Lower leg skin (tissue), 4 donors: ENCODE results near the gene FAM135A. TPM values are rescaled to one million over a fixed set of nuclear protein-coding genes. Genes with fewer than 3 reads are reported as not detected.

Experiments used
- DNase-seq, 2 donors: peaks; one replicate each; pipeline ENCODE4 v3.0.0-alpha.2; 2019; ENCODE audit warnings: low spot score in 2 of 2
- H3K4me3 ChIP-seq: fragments of 200-600 bp; sonication (generic); 2 replicates; pipeline ENCODE4 v1.5.1; 2017; ENCODE audit warnings: mild to moderate bottlenecking, low read depth; ENCODE audit not compliant: poor library complexity, severe bottlenecking
- POLR2A ChIP-seq, 2 donors: fragments of 450-650 bp; IDR thresholded peaks; one replicate each; pipeline ENCODE4 v1.6.1; 2016 to 2017; ENCODE audit warnings: antibody characterized with exemption in 2 of 2, mild to moderate bottlenecking in 1 of 2, moderate library complexity in 1 of 2
- WGBS, 2 donors: methylation state at CpG; one replicate each; pipeline ENCODE4 v1.1.5; 2018; 5-methylcytosine and 5-hydroxymethylcytosine counted together
- intact Hi-C: fragments of 100-400 bp; cut with DNase I; formaldehyde crosslinking; loops from one replicate; pipeline ENCODE4 v1.15.0; 2023; ENCODE audit warnings: low total_unique reads
- total RNA-seq, 4 donors: library from RNA; depleted of rRNA; stranded (reverse); fragments of >200 nt; gene quantifications; one replicate each; pipeline ENCODE4 v1.1.0, GENCODE V29; 2016
- TF ChIP-seq, protein P1 (sequence below), 3 donors: fragments of 450-650 bp; IDR thresholded peaks; one replicate each; pipeline ENCODE4 v1.5.1; 2016; ENCODE audit warnings: antibody characterized with exemption in 3 of 3, mild to moderate bottlenecking in 3 of 3, moderate library complexity in 2 of 3

The FAM135A gene
- total RNA-seq, 4 donors from 2014 or later: 77.1 to 105 (median 80.5) TPM

DNA sequence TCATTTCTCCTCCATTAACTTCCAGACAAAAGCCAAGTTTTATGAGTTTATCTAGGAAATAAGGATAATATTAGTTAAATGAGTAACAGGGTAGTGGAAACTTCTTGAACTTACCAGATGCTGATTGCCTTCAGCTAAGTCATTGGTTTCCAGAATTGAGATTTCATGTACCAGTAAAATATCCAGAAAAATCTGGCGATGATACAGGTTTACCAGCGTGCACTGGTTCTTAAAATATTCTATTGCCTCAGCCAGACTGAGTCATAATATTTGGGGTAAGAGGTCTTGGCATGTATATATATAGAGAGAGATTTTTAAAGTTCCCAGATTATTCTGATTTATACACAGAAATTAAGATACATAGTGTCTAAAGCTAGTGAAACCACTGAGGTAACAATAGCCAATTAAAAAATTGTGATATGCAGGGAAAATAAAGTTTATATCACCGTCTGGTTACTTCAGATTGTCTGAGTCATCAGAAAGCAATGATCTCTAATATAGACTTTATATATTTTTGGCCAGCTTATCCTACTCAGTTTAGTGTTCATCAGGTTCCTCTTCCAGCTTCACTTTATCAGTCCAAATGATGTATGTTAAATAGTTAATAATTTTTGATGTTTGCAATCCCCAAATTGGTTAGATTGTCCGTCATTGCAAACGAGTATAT, 113.9 kb downstream of the FAM135A start:
- TF ChIP-seq POLR2A (IDR thresholded peaks at IDR 0.05): no peak
- TF ChIP-seq, protein P1, sequence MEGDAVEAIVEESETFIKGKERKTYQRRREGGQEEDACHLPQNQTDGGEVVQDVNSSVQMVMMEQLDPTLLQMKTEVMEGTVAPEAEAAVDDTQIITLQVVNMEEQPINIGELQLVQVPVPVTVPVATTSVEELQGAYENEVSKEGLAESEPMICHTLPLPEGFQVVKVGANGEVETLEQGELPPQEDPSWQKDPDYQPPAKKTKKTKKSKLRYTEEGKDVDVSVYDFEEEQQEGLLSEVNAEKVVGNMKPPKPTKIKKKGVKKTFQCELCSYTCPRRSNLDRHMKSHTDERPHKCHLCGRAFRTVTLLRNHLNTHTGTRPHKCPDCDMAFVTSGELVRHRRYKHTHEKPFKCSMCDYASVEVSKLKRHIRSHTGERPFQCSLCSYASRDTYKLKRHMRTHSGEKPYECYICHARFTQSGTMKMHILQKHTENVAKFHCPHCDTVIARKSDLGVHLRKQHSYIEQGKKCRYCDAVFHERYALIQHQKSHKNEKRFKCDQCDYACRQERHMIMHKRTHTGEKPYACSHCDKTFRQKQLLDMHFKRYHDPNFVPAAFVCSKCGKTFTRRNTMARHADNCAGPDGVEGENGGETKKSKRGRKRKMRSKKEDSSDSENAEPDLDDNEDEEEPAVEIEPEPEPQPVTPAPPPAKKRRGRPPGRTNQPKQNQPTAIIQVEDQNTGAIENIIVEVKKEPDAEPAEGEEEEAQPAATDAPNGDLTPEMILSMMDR (IDR thresholded peaks at IDR 0.05): no peak

DNA sequence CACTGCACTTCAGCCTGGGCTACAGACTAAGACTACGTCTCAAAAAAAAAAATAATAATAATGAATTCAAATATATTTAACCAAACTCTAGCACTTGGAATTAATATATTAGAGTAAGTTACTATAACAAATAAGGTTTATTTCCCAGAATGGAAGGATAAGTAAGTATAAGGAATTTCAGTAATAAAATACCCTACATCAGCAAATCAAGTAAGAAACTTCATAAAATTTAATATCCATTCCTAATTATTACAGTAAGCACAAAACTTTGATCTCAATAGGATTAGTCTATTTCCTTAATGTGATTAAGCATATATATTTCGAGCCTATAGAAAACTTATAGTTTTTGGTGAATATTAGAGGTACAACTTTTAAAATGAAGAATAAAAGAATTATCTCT, 116.7 kb downstream of the FAM135A start:
- WGBS, 2 donors: 98 to 99% methylated on average over 2 of the region's 2 CpGs
- intact Hi-C loops: no loop called here
- no peak overlapping the region for H3K4me3 ChIP-seq
- TF ChIP-seq POLR2A (IDR thresholded peaks at IDR 0.05): no peak
- TF ChIP-seq, protein P1 (IDR thresholded peaks at IDR 0.05): no peak
- no peak for DNase-seq

More for the DNA sequence above, 113.9 kb downstream of the FAM135A start:
- WGBS, 2 donors: 81 to 82% methylated on average over 5 of the region's 5 CpGs
- no peak overlapping the region for H3K4me3 ChIP-seq
- intact Hi-C loops: no loop called here
- DNase-seq: no peak

DNA sequence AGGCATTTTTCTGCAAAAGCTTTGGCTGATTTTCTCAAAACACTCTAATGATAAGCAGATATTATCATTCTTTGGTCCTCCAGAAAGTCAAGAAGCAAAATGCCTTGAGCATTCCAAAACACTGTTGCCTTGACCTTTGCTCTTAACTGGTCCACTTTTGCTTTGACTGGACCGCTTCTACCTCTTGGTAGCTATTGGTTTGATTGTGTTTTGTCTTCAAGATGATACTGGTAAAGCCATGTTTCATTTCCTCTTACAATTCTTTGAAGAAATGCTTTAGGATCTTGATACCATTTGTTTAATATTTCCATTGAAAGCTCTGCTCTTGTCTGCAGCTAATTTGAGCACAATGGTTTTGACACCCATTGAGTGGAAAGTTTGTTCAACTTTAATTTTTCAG, 117.8 kb downstream of the FAM135A start:
- intact Hi-C loops: no loop called here
- no peak overlapping the region for H3K4me3 ChIP-seq
- no peak for DNase-seq
- TF ChIP-seq, protein P1 (IDR thresholded peaks at IDR 0.05): no peak
- TF ChIP-seq POLR2A (IDR thresholded peaks at IDR 0.05): no peak
- 91 to 100% methylated on average over 1 of the region's 1 CpG for WGBS, 2 donors

- TF ChIP-seq, protein P1 (IDR thresholded peaks at IDR 0.05): no peak
- TF ChIP-seq POLR2A (IDR thresholded peaks at IDR 0.05): no peak
- DNase-seq: no peak
- 83 to 86% methylated on average over 1 of the region's 1 CpG for WGBS, 2 donors
- H3K4me3 ChIP-seq: no peak overlapping the region
- intact Hi-C loops: no loop called here
Measured at GRCh38 chr6:70537266-70537665, 124.0 kb downstream of the FAM135A start.

DNA sequence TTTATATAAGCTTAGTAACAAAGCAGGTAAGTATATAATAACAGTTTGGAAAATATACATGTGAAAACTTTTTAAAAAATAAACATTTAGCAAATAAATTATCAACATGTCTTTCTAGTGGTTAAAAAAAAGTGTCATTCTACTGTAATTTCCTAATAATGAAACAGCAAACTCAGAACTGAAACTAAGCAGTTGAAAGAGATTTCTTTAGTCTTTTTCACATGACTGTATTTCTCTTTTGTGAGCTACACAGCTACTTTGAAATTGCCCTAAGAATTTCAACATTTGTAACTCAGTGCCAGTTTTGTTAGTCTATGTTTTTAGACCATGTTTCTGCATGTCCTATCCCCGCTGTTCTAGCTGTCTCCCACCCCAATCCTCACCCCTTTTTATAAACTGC, 125.1 kb downstream of the FAM135A start:
- H3K4me3 ChIP-seq: no peak overlapping the region
- TF ChIP-seq, protein P1 (IDR thresholded peaks at IDR 0.05): no peak
- TF ChIP-seq POLR2A (IDR thresholded peaks at IDR 0.05): no peak
- intact Hi-C loops: no loop called here
- 89 to 95% methylated on average over 1 of the region's 1 CpG for WGBS, 2 donors
- no peak for DNase-seq

GRCh38 chr6:70547313-70547712, 134.0 kb downstream of the FAM135A start:
- no peak for DNase-seq

More at GRCh38 chr6:70547313-70547712, 134.0 kb downstream of the FAM135A start:
- TF ChIP-seq, protein P1 (IDR thresholded peaks at IDR 0.05): no peak
- TF ChIP-seq POLR2A (IDR thresholded peaks at IDR 0.05): no peak
- no peak overlapping the region for H3K4me3 ChIP-seq
- intact Hi-C loops: no loop called here
